H1 (cell line): ENCODE measurements around the gene ADGRF1.

Experiments used
- CEBPB ChIP-seq: IDR thresholded peaks from 2 replicates; pipeline ENCODE4 v1.6.1; 2012; ENCODE audit warnings: low read depth, low read length
- CHD1 ChIP-seq: IDR thresholded peaks from 2 replicates; pipeline ENCODE4 v1.6.1; 2012; ENCODE audit warnings: low read depth, low read length, improper control_type of control experiment
- CHD2 ChIP-seq: IDR thresholded peaks from 2 replicates; pipeline ENCODE4 v1.6.1; 2012; ENCODE audit warnings: low read length, improper control_type of control experiment
- CTCF ChIP-seq, 3 experiments: IDR thresholded peaks; 1 replicate in 2 of 3; 2 replicates in 1 of 3; pipeline versions ENCODE4 v1.5.1 to v1.6.1; 2011; ENCODE audit warnings: low read length in 3 of 3, mild to moderate bottlenecking in 3 of 3, inconsistent platforms in 2 of 3, low read depth in 1 of 3, moderate library complexity in 1 of 3; ENCODE audit not compliant: insufficient read depth in 1 of 3; ENCODE audit errors: control extremely low read depth in 1 of 3
- EZH2 ChIP-seq: fragments of 200-600 bp; sonication (generic); IDR thresholded peaks from 2 replicates; pipeline ENCODE4 v1.7.1; 2012; ENCODE audit warnings: low read depth, mild to moderate bottlenecking, moderate library complexity, low read length, inconsistent platforms; ENCODE audit not compliant: severe bottlenecking
- MAFK ChIP-seq: IDR thresholded peaks from 2 replicates; pipeline ENCODE4 v1.6.1; 2012; ENCODE audit warnings: low read depth, mild to moderate bottlenecking, improper control_type of control experiment, low read length
- NRF1 ChIP-seq: IDR thresholded peaks from 2 replicates; pipeline ENCODE4 v1.6.1; 2011; ENCODE audit warnings: mild to moderate bottlenecking, low read depth, low read length, improper control_type of control experiment
- POLR2A ChIP-seq, 2 experiments: IDR thresholded peaks; 1 replicate in 1 of 2; 2 replicates in 1 of 2; pipeline ENCODE4 v1.6.1; 2011; ENCODE audit warnings: low read depth in 2 of 2, low read length in 2 of 2, mild to moderate bottlenecking in 2 of 2; ENCODE audit errors: control extremely low read depth in 1 of 2
- SP1 ChIP-seq: IDR thresholded peaks from 2 replicates; pipeline ENCODE4 v1.6.1; 2011; ENCODE audit warnings: low read depth, low read length
- TAF1 ChIP-seq: IDR thresholded peaks from 2 replicates; pipeline ENCODE4 v1.6.1; 2011; ENCODE audit warnings: mild to moderate bottlenecking, low read depth, low read length
- TCF12 ChIP-seq: IDR thresholded peaks from 2 replicates; pipeline ENCODE4 v1.6.1; 2011; ENCODE audit warnings: low read depth, mild to moderate bottlenecking, low read length
- TF ChIP-seq, protein P1 (sequence below): IDR thresholded peaks from 2 replicates; pipeline ENCODE4 v1.6.1; 2011; ENCODE audit warnings: low read depth, mild to moderate bottlenecking, low read length; ENCODE audit not compliant: insufficient read depth
- TF ChIP-seq, protein P2 (sequence below): IDR thresholded peaks from 2 replicates; pipeline ENCODE4 v1.6.1; 2011; ENCODE audit warnings: low read length, improper control_type of control experiment

DNA sequence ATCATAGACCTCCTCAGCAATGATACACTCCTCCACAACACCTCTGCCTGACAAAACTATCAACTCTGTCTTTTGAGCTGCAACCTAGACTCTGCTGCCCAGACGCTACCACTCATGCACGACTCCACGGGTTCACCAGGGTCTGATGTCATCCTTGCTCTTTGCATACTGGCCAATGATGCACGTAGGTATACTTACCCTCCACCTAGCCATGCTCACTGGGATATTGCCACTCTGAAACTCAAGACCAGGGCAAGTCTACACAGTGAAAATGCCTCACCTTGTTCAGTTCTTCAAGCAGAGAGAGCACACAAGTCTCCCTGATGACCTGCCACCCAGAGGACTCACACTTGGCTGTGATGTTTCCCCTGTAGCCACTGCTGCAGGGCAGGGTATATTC is 27.7 kb downstream of the ADGRF1 start:
- TF ChIP-seq POLR2A (IDR thresholded peaks at IDR 0.05; ENCODE audit: control extremely low read depth in 1 of 2, low read depth in 2 of 2, low read length in 2 of 2): no peak
- TF ChIP-seq CHD1: no peak
- TF ChIP-seq CTCF (IDR thresholded peaks at IDR 0.05; ENCODE audit: control extremely low read depth in 1 of 3, insufficient read depth in 1 of 3, low read depth in 1 of 3, low read length in 3 of 3): no peak
- no peak for TF ChIP-seq CHD2
- TF ChIP-seq MAFK: no peak
- TF ChIP-seq, protein P1, sequence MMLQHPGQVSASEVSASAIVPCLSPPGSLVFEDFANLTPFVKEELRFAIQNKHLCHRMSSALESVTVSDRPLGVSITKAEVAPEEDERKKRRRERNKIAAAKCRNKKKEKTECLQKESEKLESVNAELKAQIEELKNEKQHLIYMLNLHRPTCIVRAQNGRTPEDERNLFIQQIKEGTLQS: no peak
- no peak for TF ChIP-seq TAF1
- TF ChIP-seq TCF12: no peak
- no peak for TF ChIP-seq SP1
- TF ChIP-seq CEBPB: no peak
- no peak for TF ChIP-seq EZH2
- TF ChIP-seq NRF1: no peak
- TF ChIP-seq, protein P2, sequence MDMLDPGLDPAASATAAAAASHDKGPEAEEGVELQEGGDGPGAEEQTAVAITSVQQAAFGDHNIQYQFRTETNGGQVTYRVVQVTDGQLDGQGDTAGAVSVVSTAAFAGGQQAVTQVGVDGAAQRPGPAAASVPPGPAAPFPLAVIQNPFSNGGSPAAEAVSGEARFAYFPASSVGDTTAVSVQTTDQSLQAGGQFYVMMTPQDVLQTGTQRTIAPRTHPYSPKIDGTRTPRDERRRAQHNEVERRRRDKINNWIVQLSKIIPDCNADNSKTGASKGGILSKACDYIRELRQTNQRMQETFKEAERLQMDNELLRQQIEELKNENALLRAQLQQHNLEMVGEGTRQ: no peak
